Endothelial cell (in vitro differentiated cells): Measurements from ENCODE around the gene MBTD1. TPM values are rescaled to one million over a fixed set of nuclear protein-coding genes. Genes with fewer than 3 reads are reported as not detected.

Source experiments
- DNase-seq: peaks from one replicate; pipeline ENCODE4 v3.0.0; 2021; ENCODE audit warnings: low spot score
- H3K27ac Mint-ChIP-seq: one replicate; pipeline ENCODE4 v1.8.0; 2021; ENCODE audit warnings: mixed read lengths, inconsistent platforms; ENCODE audit not compliant: unreplicated experiment
- H3K27me3 Mint-ChIP-seq: one replicate; pipeline ENCODE4 v1.8.0; 2021; ENCODE audit warnings: mild to moderate bottlenecking, moderate library complexity, mixed read lengths, inconsistent platforms; ENCODE audit not compliant: unreplicated experiment
- H3K36me3 Mint-ChIP-seq: one replicate; pipeline ENCODE4 v1.8.0; 2021; ENCODE audit warnings: mild to moderate bottlenecking, low read depth, mixed read lengths, inconsistent platforms; ENCODE audit not compliant: unreplicated experiment
- H3K4me1 Mint-ChIP-seq: one replicate; pipeline ENCODE4 v1.8.0; 2021; ENCODE audit warnings: mild to moderate bottlenecking, mixed read lengths, inconsistent platforms; ENCODE audit not compliant: unreplicated experiment
- H3K4me3 Mint-ChIP-seq: one replicate; pipeline ENCODE4 v1.8.0; 2021; ENCODE audit warnings: mild to moderate bottlenecking, mixed read lengths, inconsistent platforms; ENCODE audit not compliant: unreplicated experiment
- H3K9me3 Mint-ChIP-seq: one replicate; pipeline ENCODE4 v1.8.0; 2021; ENCODE audit warnings: mixed read lengths, inconsistent platforms; ENCODE audit not compliant: unreplicated experiment
- total RNA-seq: library from RNA; stranded (reverse); fragmentation: NEBNext Ultra II Directional; extraction: Animal tissue kit (Norgen Biotek cat#: 25700); gene quantifications from one replicate; pipeline ENCODE4 v1.2.1, GENCODE V29; 2021; ENCODE audit not compliant: unreplicated experiment
- TF ChIP-seq, protein P1 (sequence below): fragments of 200-600 bp; sonication (generic); IDR thresholded peaks from one replicate; pipeline ENCODE4 v1.5.0; 2021; ENCODE audit warnings: antibody characterized with exemption; ENCODE audit not compliant: unreplicated experiment

MBTD1 gene
- total RNA-seq, 1 donor from 2014 or later, result 24.4 TPM

DNA sequence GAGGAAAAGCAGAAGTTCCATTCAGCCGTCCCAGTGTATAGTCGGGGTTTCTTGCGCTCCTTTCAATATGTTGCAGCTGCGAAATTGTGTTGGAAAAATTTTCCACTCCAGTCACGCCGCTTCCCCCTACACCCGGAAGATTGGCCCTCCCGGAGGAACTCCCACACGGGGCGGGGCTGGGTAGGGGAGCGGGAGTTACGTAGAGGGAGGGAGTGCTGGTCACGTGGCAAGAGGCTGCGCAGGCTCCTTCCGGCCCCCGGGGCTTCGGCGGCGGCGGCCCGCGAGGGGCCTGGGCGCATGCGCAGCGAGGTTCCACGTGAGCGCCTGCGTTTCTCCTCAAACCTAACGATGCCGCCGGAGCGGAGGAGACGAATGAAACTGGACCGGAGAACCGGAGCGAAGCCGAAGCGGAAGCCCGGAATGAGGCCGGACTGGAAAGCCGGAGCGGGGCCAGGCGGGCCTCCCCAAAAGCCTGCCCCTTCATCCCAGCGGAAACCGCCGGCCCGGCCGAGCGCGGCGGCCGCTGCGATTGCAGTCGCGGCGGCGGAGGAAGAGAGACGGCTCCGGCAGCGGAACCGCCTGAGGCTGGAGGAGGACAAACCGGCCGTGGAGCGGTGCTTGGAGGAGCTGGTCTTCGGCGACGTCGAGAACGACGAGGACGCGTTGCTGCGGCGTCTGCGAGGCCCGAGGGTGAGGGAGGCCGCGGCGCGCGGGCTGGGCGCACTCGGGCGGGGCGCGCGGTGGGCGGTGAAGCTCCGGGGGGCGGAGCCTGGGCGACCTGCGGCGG, 581 bp upstream of the MBTD1 start, which contains the start of gene UTP18:
UTP18 (plus strand) TSS at position 310 of the 787 bp plus-strand sequence; CDS start at position 349, 39 bp downstream.
- Mint-ChIP-seq H3K27me3 (peaks cover 13% of the 10 kb centered on the region), H3K27ac (peak within 1 kb of the TSS; percentile 98), H3K4me3 (peak within 1 kb of the TSS; percentile 96), H3K4me1 (peaks cover 26% of the 10 kb centered on the region), H3K36me3 (peaks cover 10% of the 10 kb centered on the region), H3K9me3 (no peaks in the 10 kb centered on the region)
- TF ChIP-seq, protein P1, sequence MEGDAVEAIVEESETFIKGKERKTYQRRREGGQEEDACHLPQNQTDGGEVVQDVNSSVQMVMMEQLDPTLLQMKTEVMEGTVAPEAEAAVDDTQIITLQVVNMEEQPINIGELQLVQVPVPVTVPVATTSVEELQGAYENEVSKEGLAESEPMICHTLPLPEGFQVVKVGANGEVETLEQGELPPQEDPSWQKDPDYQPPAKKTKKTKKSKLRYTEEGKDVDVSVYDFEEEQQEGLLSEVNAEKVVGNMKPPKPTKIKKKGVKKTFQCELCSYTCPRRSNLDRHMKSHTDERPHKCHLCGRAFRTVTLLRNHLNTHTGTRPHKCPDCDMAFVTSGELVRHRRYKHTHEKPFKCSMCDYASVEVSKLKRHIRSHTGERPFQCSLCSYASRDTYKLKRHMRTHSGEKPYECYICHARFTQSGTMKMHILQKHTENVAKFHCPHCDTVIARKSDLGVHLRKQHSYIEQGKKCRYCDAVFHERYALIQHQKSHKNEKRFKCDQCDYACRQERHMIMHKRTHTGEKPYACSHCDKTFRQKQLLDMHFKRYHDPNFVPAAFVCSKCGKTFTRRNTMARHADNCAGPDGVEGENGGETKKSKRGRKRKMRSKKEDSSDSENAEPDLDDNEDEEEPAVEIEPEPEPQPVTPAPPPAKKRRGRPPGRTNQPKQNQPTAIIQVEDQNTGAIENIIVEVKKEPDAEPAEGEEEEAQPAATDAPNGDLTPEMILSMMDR, result no peak
- DNase-seq, result peak; percentile 95

DNA sequence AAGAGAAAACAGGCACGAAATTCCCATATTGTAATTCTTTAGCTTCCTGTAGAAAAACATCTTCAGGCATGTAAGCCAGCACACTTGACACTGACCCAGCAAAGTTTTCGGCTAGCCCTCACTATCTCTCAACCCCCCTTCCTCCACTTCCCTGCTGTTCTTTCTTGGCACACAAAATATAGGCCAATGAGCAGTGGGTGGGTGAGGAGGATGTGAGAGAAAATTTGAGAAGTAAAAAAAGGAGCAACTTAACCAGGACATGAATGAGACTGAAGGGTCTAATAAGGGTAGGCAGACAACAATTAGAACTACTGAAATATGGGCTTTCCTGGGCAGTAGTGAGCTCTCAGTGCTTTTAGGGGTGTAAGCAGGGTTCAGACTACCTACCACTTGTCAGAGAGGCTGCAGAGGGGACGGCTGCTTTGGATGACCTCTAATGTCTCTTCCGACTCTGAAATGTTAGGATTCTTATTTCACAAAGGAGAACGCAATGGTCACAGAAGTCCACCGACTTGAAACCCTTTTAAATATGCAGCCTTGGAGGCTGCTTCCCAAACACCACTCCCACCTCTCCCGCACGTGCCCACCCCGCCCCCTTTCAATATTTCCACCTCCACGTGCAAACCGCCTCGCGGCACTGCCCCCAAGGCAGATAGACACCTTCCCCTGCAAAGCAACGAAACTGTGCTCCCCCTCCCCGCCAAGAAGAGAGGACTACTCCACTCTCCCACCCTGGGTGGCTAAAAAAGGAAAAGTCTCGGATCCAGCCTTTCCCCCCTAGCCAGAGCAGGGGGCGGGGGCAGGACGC, 889 bp downstream of the MBTD1 start:
- TF ChIP-seq, protein P1, result no peak
- DNase-seq, result peak; percentile 34
- H3K36me3 Mint-ChIP-seq, result peaks cover 10% of the 10 kb centered on the region
- H3K4me3 Mint-ChIP-seq, result peak overlapping the region; percentile 96
- peaks cover 26% of the 10 kb centered on the region for H3K4me1 Mint-ChIP-seq
- H3K27ac Mint-ChIP-seq, result peak overlapping the region; percentile 93
- peaks cover 13% of the 10 kb centered on the region for H3K27me3 Mint-ChIP-seq
- H3K9me3 Mint-ChIP-seq, result no peaks in the 10 kb centered on the region

DNA sequence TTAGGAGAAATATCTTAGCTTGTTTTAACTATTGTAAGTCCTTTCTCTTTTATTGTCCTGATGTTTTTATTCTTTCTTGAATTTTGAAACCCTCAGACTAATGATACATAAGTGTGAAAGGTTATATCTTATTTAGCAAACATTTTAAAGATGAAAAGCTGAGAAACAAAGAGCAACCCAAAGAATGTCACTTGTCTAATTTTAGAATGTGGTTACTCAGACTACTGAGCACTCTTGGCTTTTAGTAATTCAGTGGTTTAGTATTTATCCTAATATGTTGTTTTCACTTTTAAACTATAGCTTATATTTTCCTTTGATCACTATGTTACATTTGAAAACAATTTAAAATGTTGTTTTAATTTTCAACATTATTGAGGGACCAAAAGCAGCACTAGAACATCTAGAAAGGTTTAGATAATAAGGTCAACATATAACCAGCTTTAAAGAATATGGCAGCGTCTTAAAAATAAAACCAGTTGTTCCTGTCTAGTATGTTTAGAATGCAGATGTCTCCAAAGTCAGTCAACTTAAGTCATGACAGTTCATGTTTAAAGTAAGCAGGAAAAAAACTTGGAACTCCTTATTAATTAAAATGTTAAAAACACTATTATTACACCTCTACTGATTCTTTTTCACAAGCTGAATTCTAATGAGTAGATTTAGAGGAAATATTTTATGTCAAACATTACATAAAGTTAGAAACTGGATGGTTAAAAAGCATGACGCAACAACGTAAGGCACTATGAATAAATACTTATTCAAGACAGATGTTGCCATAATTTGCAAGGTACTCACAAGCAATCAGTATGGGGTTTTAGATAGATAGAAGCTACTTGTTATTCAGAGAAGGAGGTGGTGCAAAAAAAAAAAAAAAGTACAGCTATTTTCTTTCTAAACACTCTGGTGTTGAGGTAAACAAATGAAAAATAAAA, 2.4 kb downstream of the MBTD1 start:
- Mint-ChIP-seq H3K4me1 (peaks cover 25% of the 10 kb centered on the region), H3K9me3 (no peaks in the 10 kb centered on the region), H3K4me3 (peak overlapping the region; percentile 8), H3K36me3 (peaks cover 10% of the 10 kb centered on the region), H3K27me3 (peaks cover 13% of the 10 kb centered on the region), H3K27ac (no peak overlapping the region)
- no peak for DNase-seq
- TF ChIP-seq, protein P1, result no peak

DNA sequence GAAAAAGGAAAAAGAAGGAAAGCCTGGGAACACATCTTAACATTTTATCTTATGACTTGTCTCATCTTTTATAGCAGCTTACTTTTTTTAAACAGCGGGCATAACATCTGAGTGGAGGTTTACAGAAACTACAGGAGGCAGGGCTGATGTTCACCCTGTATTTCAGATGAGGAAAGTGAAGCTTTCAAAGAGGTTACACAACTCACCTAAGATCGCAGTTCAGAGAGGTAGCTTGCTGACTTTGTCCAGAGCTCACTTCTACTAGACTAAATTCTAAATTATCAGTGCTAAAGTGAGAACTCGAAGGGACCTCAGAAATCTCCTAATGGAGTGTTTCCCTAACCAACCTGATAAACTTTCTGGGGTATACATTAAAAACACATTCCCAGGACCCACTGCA, 3.7 kb downstream of the MBTD1 start:
- no peaks in the 10 kb centered on the region for H3K9me3 Mint-ChIP-seq
- H3K36me3 Mint-ChIP-seq, result peaks cover 16% of the 10 kb centered on the region
- TF ChIP-seq, protein P1, result no peak
- H3K27me3 Mint-ChIP-seq, result peaks cover 13% of the 10 kb centered on the region
- H3K27ac Mint-ChIP-seq, result no peak overlapping the region
- peaks cover 16% of the 10 kb centered on the region for H3K4me1 Mint-ChIP-seq
- no peak overlapping the region for H3K4me3 Mint-ChIP-seq
- DNase-seq, result no peak
